GM12801 (cell line): Measurements from ENCODE around the gene CHMP2A.

Source experiments
- TF ChIP-seq, protein P1 (sequence below): IDR thresholded peaks from one replicate; pipeline ENCODE4 v1.5.1; 2011; ENCODE audit warnings: control low read depth; ENCODE audit not compliant: insufficient read length; ENCODE audit errors: extremely low read depth

CHMP2A gene

GRCh38 chr19:58579473-58580142 is 24.7 kb upstream of the CHMP2A start:
- TF ChIP-seq, protein P1, sequence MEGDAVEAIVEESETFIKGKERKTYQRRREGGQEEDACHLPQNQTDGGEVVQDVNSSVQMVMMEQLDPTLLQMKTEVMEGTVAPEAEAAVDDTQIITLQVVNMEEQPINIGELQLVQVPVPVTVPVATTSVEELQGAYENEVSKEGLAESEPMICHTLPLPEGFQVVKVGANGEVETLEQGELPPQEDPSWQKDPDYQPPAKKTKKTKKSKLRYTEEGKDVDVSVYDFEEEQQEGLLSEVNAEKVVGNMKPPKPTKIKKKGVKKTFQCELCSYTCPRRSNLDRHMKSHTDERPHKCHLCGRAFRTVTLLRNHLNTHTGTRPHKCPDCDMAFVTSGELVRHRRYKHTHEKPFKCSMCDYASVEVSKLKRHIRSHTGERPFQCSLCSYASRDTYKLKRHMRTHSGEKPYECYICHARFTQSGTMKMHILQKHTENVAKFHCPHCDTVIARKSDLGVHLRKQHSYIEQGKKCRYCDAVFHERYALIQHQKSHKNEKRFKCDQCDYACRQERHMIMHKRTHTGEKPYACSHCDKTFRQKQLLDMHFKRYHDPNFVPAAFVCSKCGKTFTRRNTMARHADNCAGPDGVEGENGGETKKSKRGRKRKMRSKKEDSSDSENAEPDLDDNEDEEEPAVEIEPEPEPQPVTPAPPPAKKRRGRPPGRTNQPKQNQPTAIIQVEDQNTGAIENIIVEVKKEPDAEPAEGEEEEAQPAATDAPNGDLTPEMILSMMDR, result no peak

- TF ChIP-seq, protein P1, result no peak
Observed at GRCh38 chr19:58578012-58578925, 23.4 kb upstream of the CHMP2A start.

- TF ChIP-seq, protein P1, result no peak
Observed at GRCh38 chr19:58575183-58576041, 20.5 kb upstream of the CHMP2A start.

- TF ChIP-seq, protein P1, result no peak
Observed at GRCh38 chr19:58573658-58574164, 18.8 kb upstream of the CHMP2A start.

DNA sequence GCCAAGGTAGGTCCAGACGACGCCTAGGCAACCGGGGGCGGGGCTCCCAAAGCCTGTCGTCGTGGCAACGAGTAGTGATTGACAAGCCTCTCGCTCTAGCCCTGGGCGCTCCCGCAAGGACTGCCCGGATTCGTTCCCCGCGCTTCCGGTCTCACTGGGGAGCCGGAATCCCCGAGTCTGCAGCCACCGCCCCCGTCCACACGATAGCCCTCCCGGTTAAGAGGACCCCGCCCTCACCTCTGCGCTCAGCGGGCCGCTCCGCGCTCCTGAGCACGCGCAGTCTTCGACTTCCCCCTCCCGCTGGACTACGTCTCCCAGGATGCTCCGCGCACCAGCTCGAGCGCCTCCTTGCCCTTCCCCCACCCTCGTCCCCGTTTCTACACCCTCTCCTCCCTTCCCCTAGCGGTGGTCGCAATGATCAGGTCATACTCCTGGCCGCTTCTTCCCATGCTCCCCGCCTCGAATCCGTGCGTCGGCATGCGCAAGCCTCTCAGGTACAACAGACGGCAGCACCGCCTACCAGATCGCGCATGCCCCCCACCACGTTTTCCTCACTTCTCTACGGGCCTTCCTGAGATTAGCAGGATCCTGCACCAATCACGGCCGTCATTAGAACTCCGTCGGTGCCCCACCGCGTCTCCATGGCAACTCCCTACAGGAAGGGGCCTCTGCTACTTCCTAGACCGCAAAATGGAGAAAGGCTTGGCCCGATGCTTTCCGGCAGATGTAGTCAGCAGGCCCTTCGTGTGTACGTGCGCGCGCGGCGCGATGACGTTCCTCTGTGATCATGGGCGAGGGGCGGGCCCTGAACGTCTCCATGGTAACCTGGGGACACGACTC is 18.1 kb upstream of the CHMP2A start, which contains the start of gene MZF1:
Gene MZF1 (minus strand): TSS at position 518 of the 840 bp plus-strand sequence. CDS start 1,946 bp downstream, outside the sequence.
- TF ChIP-seq, protein P1, result no peak

- TF ChIP-seq, protein P1, result no peak
Observed at GRCh38 chr19:58572026-58572817, 17.3 kb upstream of the CHMP2A start.
